Epithelial cell of esophagus (primary cell): Measurements from ENCODE around the gene SAMD11.

Experiments used
- DNase-seq: peaks from one replicate; pipeline ENCODE4 v3.0.0; 2010; ENCODE audit warnings: low read depth
- H3K4me3 ChIP-seq: 2 replicates; pipeline ENCODE4 v1.5.1; 2011; ENCODE audit warnings: mild to moderate bottlenecking, low read length, control low read depth
- CTCF ChIP-seq: IDR thresholded peaks from 2 replicates; pipeline ENCODE4 v1.5.1; 2011; ENCODE audit warnings: low read depth, mild to moderate bottlenecking, low read length, control low read depth, inconsistent platforms; ENCODE audit not compliant: insufficient read depth; ENCODE audit errors: missing control alignments

Gene SAMD11

GRCh38 chr1:917466-918091 is 6.1 kb upstream of the SAMD11 start:
- H3K4me3 ChIP-seq = no peak overlapping the region
- DNase-seq = no peak
- no peak for TF ChIP-seq CTCF

DNA sequence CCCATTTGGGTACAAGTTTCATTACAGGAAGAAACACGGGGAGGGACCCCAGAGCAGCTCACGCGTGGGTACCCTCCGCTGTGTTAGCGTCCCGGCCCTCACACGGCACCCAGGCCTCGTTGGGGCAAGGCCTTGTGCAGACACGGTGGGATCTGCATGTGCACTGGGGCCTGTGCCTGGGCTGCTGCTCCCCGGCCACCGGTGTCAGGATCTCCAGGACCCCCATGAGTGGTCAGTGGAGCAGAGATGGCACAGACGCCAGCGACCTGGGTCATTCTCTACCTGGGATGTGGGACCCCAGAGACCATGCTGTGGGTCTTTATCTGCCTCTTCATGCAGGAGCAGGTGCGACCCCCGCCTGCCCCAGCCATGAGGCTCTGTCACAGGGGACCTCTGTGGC is 5.4 kb upstream of the SAMD11 start:
- DNase-seq = no peak
- no peak for TF ChIP-seq CTCF
- no peak overlapping the region for H3K4me3 ChIP-seq

GRCh38 chr1:918843-919242 is 4.9 kb upstream of the SAMD11 start:
- no peak overlapping the region for H3K4me3 ChIP-seq
- TF ChIP-seq CTCF = no peak
- DNase-seq = no peak

- no peak overlapping the region for H3K4me3 ChIP-seq
- DNase-seq = no peak
- TF ChIP-seq CTCF = no peak
Measured at GRCh38 chr1:919271-919872, 4.4 kb upstream of the SAMD11 start.

DNA sequence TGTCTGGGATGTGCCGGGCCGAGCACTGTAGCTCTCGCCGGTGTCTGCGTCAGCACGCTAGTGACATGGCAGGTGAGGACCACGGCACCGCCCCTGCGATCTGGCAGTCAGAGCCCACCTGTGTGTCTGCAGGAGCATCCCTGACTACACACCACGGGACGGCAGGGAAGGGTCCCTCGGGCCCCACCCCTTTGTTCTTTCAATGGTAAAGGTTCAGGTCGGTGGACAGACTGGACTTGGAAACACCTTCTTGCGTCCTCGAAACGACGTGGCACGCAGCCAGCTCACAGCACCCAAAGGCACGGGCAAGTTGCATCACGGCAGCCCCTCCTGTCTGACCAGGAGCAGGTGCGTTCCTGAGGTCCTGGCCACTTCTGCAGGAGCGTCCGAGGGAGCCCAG is 3.7 kb upstream of the SAMD11 start:
- no peak overlapping the region for H3K4me3 ChIP-seq
- TF ChIP-seq CTCF = no peak
- no peak for DNase-seq

- no peak for DNase-seq
- no peak overlapping the region for H3K4me3 ChIP-seq
- TF ChIP-seq CTCF = no peak
Measured at GRCh38 chr1:920521-920920, 3.2 kb upstream of the SAMD11 start.
